SIG-M5 treated with dmso at 0.1 percent for 504 hours (cell line): ENCODE measurements around the gene NAA40.

Experiments used
- DNase-seq: peaks from one replicate; lab custom pipeline; 2025; ENCODE audit not compliant: unreplicated experiment; lab: John Stamatoyannopoulos, UW

NAA40 gene

GRCh38 chr11:63938479-63939396 is at the start of gene NAA40:
NAA40 (plus strand) TSS chr11:63939002; CDS start chr11:63939097, 95 bp downstream.
- peak; percentile 90 for DNase-seq

GRCh38 chr11:63889344-63889743 is 49.5 kb upstream of the NAA40 start:
- no peak for DNase-seq

GRCh38 chr11:63890368-63890767 is 48.4 kb upstream of the NAA40 start:
- DNase-seq: no peak

GRCh38 chr11:63892228-63892627 is 46.6 kb upstream of the NAA40 start:
- peak; percentile 27 for DNase-seq

GRCh38 chr11:63893355-63893754 is 45.4 kb upstream of the NAA40 start:
- DNase-seq: no peak

- DNase-seq: no peak
Measured at GRCh38 chr11:63896071-63896470, 42.7 kb upstream of the NAA40 start.

GRCh38 chr11:63897459-63898146 is 41.2 kb upstream of the NAA40 start:
- no peak for DNase-seq

- no peak for DNase-seq
Measured at GRCh38 chr11:63901660-63902059, 37.1 kb upstream of the NAA40 start.

- no peak for DNase-seq
Measured at GRCh38 chr11:63903884-63904283, 34.9 kb upstream of the NAA40 start.

GRCh38 chr11:63904743-63905142 is 34.1 kb upstream of the NAA40 start:
- DNase-seq: no peak

GRCh38 chr11:63905179-63905578 is 33.6 kb upstream of the NAA40 start:
- DNase-seq: no peak

GRCh38 chr11:63906087-63906486 is 32.7 kb upstream of the NAA40 start:
- DNase-seq: no peak

GRCh38 chr11:63906585-63906984 is 32.2 kb upstream of the NAA40 start:
- no peak for DNase-seq

- DNase-seq: no peak
Measured at GRCh38 chr11:63907063-63907462, 31.7 kb upstream of the NAA40 start.

- no peak for DNase-seq
Measured at GRCh38 chr11:63907808-63908530, 30.8 kb upstream of the NAA40 start.

- DNase-seq: no peak
Measured at GRCh38 chr11:63908631-63909401, 30.0 kb upstream of the NAA40 start.

- no peak for DNase-seq
Measured at GRCh38 chr11:63909591-63910506, 29.0 kb upstream of the NAA40 start.

- no peak for DNase-seq
Measured at GRCh38 chr11:63910675-63911074, 28.1 kb upstream of the NAA40 start.

GRCh38 chr11:63911440-63911839 is 27.4 kb upstream of the NAA40 start:
- no peak for DNase-seq

- DNase-seq: no peak
Measured at GRCh38 chr11:63911876-63912275, 26.9 kb upstream of the NAA40 start.
